ENCODE data around the gene MARK4.

- TF ChIP-seq RAD21 (IDR thresholded peaks at IDR 0.05; ENCODE audit: low read depth) (no peak), ZBTB7A (IDR thresholded peaks at IDR 0.05; ENCODE audit: low read depth) (no peak), CREB1 (IDR thresholded peaks at IDR 0.05; ENCODE audit: low read depth) (no peak), REST (IDR thresholded peaks at IDR 0.05; ENCODE audit: low read depth) (no peak), FOXM1 (IDR thresholded peaks at IDR 0.05; ENCODE audit: borderline replicate concordance, low read depth) (no peak), TAF1 (IDR thresholded peaks at IDR 0.05; ENCODE audit: low read depth) (no peak)
Observed at GRCh38 chr19:45291834-45292233, 40.8 kb downstream of the MARK4 start.
